Fibroblast of the aortic adventitia (primary cell): ENCODE data around the gene WDR45. TPM values are rescaled to one million over a fixed set of nuclear protein-coding genes. Genes with fewer than 3 reads are reported as not detected.
"Not testable (repeated sequence)": the region's sequence is repeated elsewhere in the genome, so short reads cannot be mapped to it uniquely, and the experiment has no call there.

Experiments used
- DNase-seq: peaks from one replicate; pipeline ENCODE4 v3.0.0-alpha.2; 2010; ENCODE audit warnings: low read depth
- H3K4me3 ChIP-seq: 2 replicates; pipeline ENCODE4 v1.5.1; 2011; ENCODE audit warnings: low read depth, mild to moderate bottlenecking, control low read depth, low read length, moderate library complexity
- CTCF ChIP-seq: IDR thresholded peaks from 2 replicates; pipeline ENCODE4 v1.5.1; 2011; ENCODE audit warnings: mild to moderate bottlenecking, low read length, control low read depth, inconsistent platforms; ENCODE audit not compliant: insufficient read depth
- total RNA-seq: library from RNA; depleted of rRNA; stranded (reverse); fragments of >200 nt; gene quantifications from 2 replicates; pipeline ENCODE4 v1.2.3, GENCODE V29; 2012; ENCODE audit warnings: low replicate concordance

The WDR45 gene
- total RNA-seq, result 66.5 and 73.9 TPM in 2 replicates

- peak; percentile 69 for DNase-seq
- TF ChIP-seq CTCF, result no peak
- peak within 1 kb of the TSS; percentile 77 for H3K4me3 ChIP-seq
These were observed at the start of gene WDR45 for GRCh38 chrX:49079489-49080428. WDR45 (minus strand) TSS chrX:49079887; CDS start chrX:49078095, 1,792 bp downstream.

- no peak for TF ChIP-seq CTCF
- no peak overlapping the region for H3K4me3 ChIP-seq
- no peak for DNase-seq
These were observed 49.7 kb upstream of the WDR45 start for GRCh38 chrX:49129427-49129826.

GRCh38 chrX:49127742-49128258 lies 48.1 kb upstream of the WDR45 start:
- H3K4me3 ChIP-seq, DNase-seq: not testable (repeated sequence)

- DNase-seq, result no peak
- peak overlapping the region; percentile 80 for H3K4me3 ChIP-seq
- TF ChIP-seq CTCF, result no peak
These were observed 42.8 kb upstream of the WDR45 start for GRCh38 chrX:49122499-49122898.

- TF ChIP-seq CTCF, result no peak
- no peak for DNase-seq
- H3K4me3 ChIP-seq, result no peak overlapping the region
These were observed 40.4 kb upstream of the WDR45 start for GRCh38 chrX:49120091-49120490.

- TF ChIP-seq CTCF, result no peak
- no peak for DNase-seq
- H3K4me3 ChIP-seq, result no peak overlapping the region
These were observed 37.9 kb upstream of the WDR45 start for GRCh38 chrX:49117581-49117980.

- no peak overlapping the region for H3K4me3 ChIP-seq
- no peak for DNase-seq
- TF ChIP-seq CTCF, result no peak
These were observed 37.0 kb upstream of the WDR45 start for GRCh38 chrX:49116716-49117115.
